ENCODE results near the gene SIGLEC7.
A peak's percentile ranks its signal among the peaks of the same experiment; 100 is the strongest.

Gene SIGLEC7

DNA sequence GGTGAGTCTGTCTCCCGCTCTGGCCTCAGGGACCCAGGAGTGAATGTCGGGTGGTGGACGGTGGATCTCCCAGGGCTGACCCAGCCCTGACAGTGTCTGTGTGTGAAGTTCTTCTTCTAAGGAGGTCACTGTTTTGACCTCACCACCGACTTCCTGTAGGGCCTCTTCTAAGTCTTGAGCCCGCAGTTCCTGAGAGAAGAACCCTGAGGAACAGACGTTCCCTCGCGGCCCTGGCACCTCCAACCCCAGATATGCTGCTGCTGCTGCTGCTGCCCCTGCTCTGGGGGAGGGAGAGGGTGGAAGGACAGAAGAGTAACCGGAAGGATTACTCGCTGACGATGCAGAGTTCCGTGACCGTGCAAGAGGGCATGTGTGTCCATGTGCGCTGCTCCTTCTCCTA, at the start of gene SIGLEC7:
SIGLEC7 (plus strand) TSS at position 183 of the 400 bp plus-strand sequence; CDS start at position 252, 69 bp downstream.
- DNase-seq = peak; percentile 24

GRCh38 chr19:51093101-51093500, 49.0 kb upstream of the SIGLEC7 start:
- DNase-seq = no peak

GRCh38 chr19:51093510-51094345, 48.4 kb upstream of the SIGLEC7 start:
- DNase-seq = no peak

- DNase-seq = peak; percentile 5
Observed at GRCh38 chr19:51094696-51095279, 47.3 kb upstream of the SIGLEC7 start.

- no peak for DNase-seq
Observed at GRCh38 chr19:51096473-51097165, 45.5 kb upstream of the SIGLEC7 start.

DNA sequence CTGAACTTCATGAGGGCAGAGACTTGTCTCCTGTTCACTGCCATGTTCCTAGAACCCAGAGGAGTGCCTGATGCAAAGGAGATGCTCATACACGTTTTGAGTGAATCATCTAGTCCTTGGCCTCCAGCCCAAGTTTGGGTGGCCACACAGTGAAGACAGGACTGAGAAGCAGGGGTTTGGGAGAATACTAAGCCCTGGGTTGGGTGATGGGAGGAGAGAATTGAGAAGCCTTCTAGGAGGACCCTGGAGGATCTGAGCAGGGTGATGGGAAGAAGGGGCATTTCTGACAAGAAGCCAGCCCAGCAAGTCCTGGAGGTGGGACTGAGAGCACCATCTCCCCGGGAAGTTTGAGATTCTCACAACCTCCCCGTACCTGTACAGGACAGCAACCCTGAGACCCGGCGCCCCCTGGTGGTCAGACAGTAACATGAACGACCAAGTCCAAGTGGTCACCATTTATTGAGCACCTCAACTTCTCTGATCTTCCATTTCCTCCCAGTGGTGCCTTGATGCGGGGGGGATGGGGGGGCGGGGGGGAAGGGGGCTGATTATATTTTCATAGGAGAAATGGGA, 44.8 kb upstream of the SIGLEC7 start:
- peak; percentile 64 for DNase-seq

DNA sequence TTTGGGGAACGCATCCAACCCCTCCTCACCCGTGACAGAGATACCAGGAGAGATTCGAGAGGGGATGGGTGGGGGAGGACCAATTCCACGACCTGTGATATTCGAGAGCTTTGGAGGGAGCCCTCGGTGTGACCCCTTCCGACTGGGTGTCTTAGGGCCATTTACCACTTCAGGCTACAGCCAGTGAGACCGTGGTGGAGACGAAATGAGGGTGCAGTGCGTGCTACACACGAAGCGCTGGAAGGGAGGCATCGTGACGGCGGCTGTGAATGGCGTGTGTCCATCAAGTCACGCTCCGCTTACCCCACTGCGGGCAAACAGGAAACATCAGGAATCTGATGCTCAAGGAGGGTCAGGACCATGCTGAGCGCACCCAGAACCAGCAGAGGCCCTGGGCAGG, 44.3 kb upstream of the SIGLEC7 start:
- no peak for DNase-seq

- DNase-seq = peak; percentile 64
Observed at GRCh38 chr19:51098365-51099046, 43.6 kb upstream of the SIGLEC7 start.

DNA sequence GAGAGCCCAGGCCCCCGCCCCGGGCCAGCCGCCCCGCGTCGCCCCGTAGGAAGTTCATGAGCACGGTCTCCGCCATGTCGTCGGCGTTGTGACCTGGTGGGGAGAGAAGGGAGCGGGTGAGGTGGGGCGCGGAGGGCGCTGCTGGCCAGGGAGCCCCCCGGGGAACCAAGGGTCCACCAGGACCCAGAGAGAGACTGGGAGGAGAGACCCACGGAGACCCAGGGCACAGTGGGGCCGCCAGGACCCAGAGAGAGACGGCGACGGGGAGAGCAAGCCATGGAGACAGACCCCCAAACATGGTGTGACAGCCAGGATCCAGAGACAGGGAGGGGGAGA, 43.1 kb upstream of the SIGLEC7 start:
- no peak for DNase-seq

GRCh38 chr19:51100601-51101000, 41.5 kb upstream of the SIGLEC7 start:
- DNase-seq = no peak

- no peak for DNase-seq
Observed at GRCh38 chr19:51101171-51101865, 40.8 kb upstream of the SIGLEC7 start.

- no peak for DNase-seq
Observed at GRCh38 chr19:51102991-51103390, 39.1 kb upstream of the SIGLEC7 start.

GRCh38 chr19:51103926-51104341, 38.2 kb upstream of the SIGLEC7 start:
- DNase-seq = no peak

- DNase-seq = no peak
Observed at GRCh38 chr19:51107406-51108065, 34.6 kb upstream of the SIGLEC7 start.

DNA sequence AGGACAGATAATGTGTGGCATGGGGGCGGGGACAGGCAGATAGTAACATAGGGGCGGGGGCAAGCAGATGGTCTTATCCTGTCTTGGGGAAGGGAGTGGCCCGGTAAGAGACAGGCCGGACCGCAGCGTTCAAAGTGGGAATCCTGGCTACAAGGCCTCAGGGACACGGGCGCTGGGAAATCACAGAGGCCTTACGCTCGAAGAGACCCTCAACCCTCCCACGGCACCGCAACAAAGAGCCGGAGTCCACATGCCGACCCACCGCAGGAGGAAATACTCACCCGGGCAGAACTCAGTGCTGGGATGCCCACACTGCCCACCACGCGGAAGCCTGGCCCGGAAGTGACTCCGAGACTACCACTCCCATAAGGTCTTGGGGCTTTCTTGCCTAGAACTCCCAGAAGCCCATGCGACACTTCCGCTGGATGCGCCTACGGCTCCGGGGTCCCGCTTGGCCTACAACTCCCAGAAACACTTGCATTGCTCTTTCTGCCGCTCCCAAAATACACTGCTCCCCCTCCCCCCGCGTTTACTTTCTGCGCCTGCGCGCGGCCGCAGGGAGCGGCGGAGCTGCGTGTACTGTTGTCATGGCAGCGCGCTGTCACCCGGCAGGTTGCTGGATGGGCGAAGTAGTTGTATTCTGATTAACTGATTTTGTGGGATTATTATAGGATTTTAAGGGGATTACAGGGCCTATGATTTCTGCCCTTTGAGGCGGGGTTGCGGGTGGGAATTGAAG, 33.9 kb upstream of the SIGLEC7 start, which contains the start of gene CTU1:
CTU1 (minus strand) TSS at position 344 of the 739 bp plus-strand sequence. CDS start 3,840 bp downstream, outside the sequence.
- peak; percentile 99 for DNase-seq

GRCh38 chr19:51108805-51109146, 33.3 kb upstream of the SIGLEC7 start:
- no peak for DNase-seq

DNA sequence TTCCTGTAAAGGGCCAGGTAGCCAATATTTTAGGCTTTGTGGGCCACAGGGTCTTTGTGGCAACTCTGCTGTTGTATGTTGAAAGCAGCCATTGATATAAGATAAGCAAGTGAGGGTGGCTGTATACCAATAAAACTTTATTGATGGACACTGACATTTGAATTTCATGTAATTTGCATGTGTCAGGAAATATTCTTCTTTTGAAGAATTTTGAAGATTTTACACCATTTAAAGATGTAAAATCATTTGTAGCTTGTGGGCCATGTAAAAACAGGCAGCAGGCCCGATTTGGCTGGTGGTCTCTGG, 31.5 kb upstream of the SIGLEC7 start:
- no peak for DNase-seq

- no peak for DNase-seq
Observed at GRCh38 chr19:51111606-51112005, 30.5 kb upstream of the SIGLEC7 start.

GRCh38 chr19:51114087-51114729, 27.9 kb upstream of the SIGLEC7 start:
- no peak for DNase-seq

DNA sequence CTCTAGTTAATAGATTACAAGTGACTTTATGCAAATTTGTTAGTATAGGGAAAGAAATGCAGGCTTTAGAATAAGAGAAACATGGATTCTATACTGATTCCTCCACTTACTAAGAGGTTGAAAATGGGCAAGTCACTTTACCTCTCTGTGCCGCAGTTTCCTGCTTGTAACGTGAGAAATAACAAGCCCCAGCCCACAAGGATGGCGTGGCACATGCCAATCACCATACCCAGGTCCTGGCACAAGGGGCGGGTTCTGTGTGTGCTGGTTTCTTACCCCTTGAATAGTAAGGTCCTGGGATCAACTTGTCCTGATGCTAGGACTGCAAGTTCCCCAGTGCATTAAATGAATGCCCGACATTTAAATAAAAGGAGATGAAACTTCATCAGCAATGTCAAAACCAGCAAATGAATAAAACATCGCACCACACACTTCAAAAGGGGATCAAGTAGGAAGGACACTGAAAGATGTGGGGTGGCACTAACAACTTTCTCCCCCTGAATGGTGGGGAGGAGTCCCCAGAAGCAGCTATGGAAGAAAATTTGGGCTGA, 25.3 kb upstream of the SIGLEC7 start:
- DNase-seq = no peak

All from CD4-positive, alpha-beta T cell treated with Interferon gamma for 1 hour (primary cell).